CD14-positive monocyte (primary cell): Measurements from ENCODE around the gene PDZD11. TPM values are rescaled to one million over a fixed set of nuclear protein-coding genes. Genes with fewer than 3 reads are reported as not detected.

Experiments
- DNase-seq, 3 donors: peaks; one replicate each; pipeline ENCODE4 v3.0.0-alpha.2; 2011 to 2022
- H2AFZ ChIP-seq: 2 replicates; pipeline ENCODE4 v1.6.0; 2012; ENCODE audit warnings: mild to moderate bottlenecking, low read depth, low read length, inconsistent platforms; ENCODE audit not compliant: insufficient read depth, poor library complexity, severe bottlenecking
- H3K27ac ChIP-seq, 2 donors: 1 replicate in 1 of 2; 2 replicates in 1 of 2; pipeline ENCODE4 v1.5.1; 2012 to 2013; ENCODE audit warnings: low read length in 2 of 2, control low read depth in 1 of 2, inconsistent platforms in 1 of 2, low read depth in 1 of 2, mild to moderate bottlenecking in 1 of 2
- H3K27me3 ChIP-seq, 2 donors: one replicate each; pipeline versions ENCODE4 v1.6.0 to v1.6.1; 2011 to 2013; ENCODE audit warnings: low read length in 2 of 2; ENCODE audit not compliant: control insufficient read depth in 2 of 2, insufficient read depth in 2 of 2
- H3K36me3 ChIP-seq, 2 donors: replicated peaks in 1 of 2; 1 replicate in 1 of 2; 2 replicates in 1 of 2; pipeline versions ENCODE4 v1.5.1 to v1.6.1; 2012 to 2013; ENCODE audit warnings: low read length in 2 of 2, control low read depth in 1 of 2, inconsistent platforms in 1 of 2, mild to moderate bottlenecking in 1 of 2; ENCODE audit not compliant: insufficient read depth in 2 of 2, control insufficient read depth in 1 of 2
- H3K4me1 ChIP-seq, 2 donors: 1 replicate in 1 of 2; 2 replicates in 1 of 2; pipeline versions ENCODE4 v1.5.1 to v1.6.1; 2012 to 2013; ENCODE audit warnings: low read length in 2 of 2, control low read depth in 1 of 2, inconsistent platforms in 1 of 2, mild to moderate bottlenecking in 1 of 2, moderate library complexity in 1 of 2; ENCODE audit not compliant: insufficient read depth in 2 of 2, control insufficient read depth in 1 of 2
- H3K4me2 ChIP-seq: replicated peaks from 2 replicates; pipeline ENCODE3; 2012; ENCODE audit warnings: low read length, moderate library complexity, mild to moderate bottlenecking; ENCODE audit not compliant: poor library complexity, severe bottlenecking; ENCODE audit errors: extremely low read depth
- H3K4me3 ChIP-seq, 3 experiments: fragments of 200-600 bp in 1 of 3; sonication (generic) in 1 of 3; replicated peaks in 1 of 3; 1 replicate in 2 of 3; 2 replicates in 1 of 3; pipeline ENCODE4 v1.5.1; 2011 to 2013; ENCODE audit warnings: low read length in 3 of 3, mild to moderate bottlenecking in 3 of 3, control low read depth in 2 of 3, low read depth in 2 of 3, inconsistent platforms in 1 of 3, moderate library complexity in 1 of 3
- H3K79me2 ChIP-seq: 2 replicates; pipeline ENCODE4 v1.6.0; 2012; ENCODE audit warnings: mild to moderate bottlenecking, control low read depth, inconsistent platforms, low read length, moderate library complexity; ENCODE audit not compliant: insufficient read depth
- H3K9ac ChIP-seq: 2 replicates; pipeline ENCODE4 v1.6.0; 2017; ENCODE audit warnings: low read length, mild to moderate bottlenecking; ENCODE audit not compliant: insufficient read depth, poor library complexity, severe bottlenecking
- H3K9me3 ChIP-seq, 2 donors: replicated peaks in 1 of 2; 1 replicate in 1 of 2; 2 replicates in 1 of 2; pipeline versions ENCODE4 v1.5.1 to v1.6.1; 2012 to 2013; ENCODE audit warnings: low read length in 2 of 2, control low read depth in 1 of 2; ENCODE audit not compliant: control insufficient read depth in 1 of 2, insufficient read depth in 1 of 2
- H4K20me1 ChIP-seq: 2 replicates; pipeline ENCODE4 v1.6.0; 2012; ENCODE audit warnings: mild to moderate bottlenecking, low read length, control low read depth, moderate library complexity; ENCODE audit not compliant: insufficient read depth
- H3K27ac Mint-ChIP-seq, 7 donors: one replicate each; pipeline ENCODE4 v1.8.0; 2020; ENCODE audit warnings: mild to moderate bottlenecking in 7 of 7, mixed read lengths in 7 of 7, moderate library complexity in 6 of 7, inconsistent platforms in 2 of 7
- H3K27me3 Mint-ChIP-seq, 3 donors: one replicate each; pipeline ENCODE4 v1.8.0; 2021 to 2022; ENCODE audit warnings: low read depth in 3 of 3, mild to moderate bottlenecking in 3 of 3, mixed read lengths in 3 of 3, moderate library complexity in 3 of 3, inconsistent platforms in 1 of 3
- H3K36me3 Mint-ChIP-seq, 2 donors: one replicate each; pipeline ENCODE4 v1.8.0; 2020; ENCODE audit warnings: mixed read lengths in 2 of 2, inconsistent platforms in 1 of 2, mild to moderate bottlenecking in 1 of 2
- H3K4me1 Mint-ChIP-seq: one replicate; pipeline ENCODE4 v1.8.0; 2020; ENCODE audit warnings: mild to moderate bottlenecking, mixed read lengths
- H3K4me3 Mint-ChIP-seq, 2 donors: one replicate each; pipeline ENCODE4 v1.8.0; 2020; ENCODE audit warnings: mild to moderate bottlenecking in 2 of 2, mixed read lengths in 2 of 2, moderate library complexity in 1 of 2
- H3K9me3 Mint-ChIP-seq, 7 donors: one replicate each; pipeline ENCODE4 v1.8.0; 2020 to 2022; ENCODE audit warnings: mixed read lengths in 7 of 7, mild to moderate bottlenecking in 6 of 7, moderate library complexity in 6 of 7, inconsistent platforms in 2 of 7
- CTCF ChIP-seq: fragments of 200-600 bp; IDR thresholded peaks from one replicate; pipeline ENCODE4 v1.8.0; 2022; ENCODE audit warnings: antibody characterized with exemption, mild to moderate bottlenecking
- WGBS: methylation state at CpG from one replicate; pipeline ENCODE4 v1.1.5; 2013; ENCODE audit warnings: missing lambda C conversion rate; ENCODE audit not compliant: insufficient coverage; 5-methylcytosine and 5-hydroxymethylcytosine counted together
- intact Hi-C, 2 donors: fragments of 100-400 bp; cut with micrococcal nuclease; formaldehyde crosslinking; loops; one replicate each; pipeline versions ENCODE4 v1.15.0 to v1.15.1; 2023
- polyA plus RNA-seq, 3 donors: library from polyadenylated mRNA; depleted of rRNA in 1 of 3; unstranded in 2 of 3; stranded (reverse) in 1 of 3; fragments of 300-500 nt in 2 of 3; fragments of >200 nt in 1 of 3; fragmentation: Illumina TruSeq in 2 of 3; gene quantifications; 1 replicate in 2 of 3; 2 replicates in 1 of 3; pipeline ENCODE4 v1.2.3, GENCODE V29; 2012 to 2021

Gene PDZD11
- polyA plus RNA-seq, 3 donors: 16.9 to 18.9 (median 17.4) TPM

GRCh38 chrX:70253377-70254062 lies 36.2 kb downstream of the PDZD11 start:
- no peaks in the 10 kb centered on the region for H3K4me1 ChIP-seq
- H3K4me3 ChIP-seq: no peak overlapping the region
- no peak overlapping the region for H3K9ac ChIP-seq
- no peaks in the 10 kb centered on the region for H3K79me2 ChIP-seq
- H3K27me3 Mint-ChIP-seq: peaks cover 0 to 4% (median 2%) of the 10 kb centered on the region in 3 donors
- H3K9me3 ChIP-seq: no peaks in the 10 kb centered on the region
- no peak overlapping the region for H3K27ac Mint-ChIP-seq
- H3K36me3 Mint-ChIP-seq: no peaks in the 10 kb centered on the region
- no peak for DNase-seq
- peaks cover 0 to 2% (median 0%) of the 10 kb centered on the region in 7 donors for H3K9me3 Mint-ChIP-seq
- H3K4me1 Mint-ChIP-seq: no peaks in the 10 kb centered on the region
- no CpG with 5 or more reads among the region's 3 CpGs for WGBS
- H2AFZ ChIP-seq: no peak overlapping the region
- H3K27me3 ChIP-seq: peaks cover 0 to 2% of the 10 kb centered on the region in 2 donors
- H3K4me3 Mint-ChIP-seq: no peak overlapping the region
- no peak for TF ChIP-seq CTCF
- H3K27ac ChIP-seq: no peak overlapping the region
- H3K4me2 ChIP-seq: no peak overlapping the region
- H3K36me3 ChIP-seq: no peaks in the 10 kb centered on the region
- intact Hi-C loops: no loop called here
- H4K20me1 ChIP-seq: no peaks in the 10 kb centered on the region

- no peak for DNase-seq
- Histone ChIP-seq H4K20me1 (no peaks in the 10 kb centered on the region), H3K4me3 (no peak overlapping the region), H3K9me3 (no peaks in the 10 kb centered on the region), H3K4me1 (no peaks in the 10 kb centered on the region), H3K9ac (no peak overlapping the region), H3K4me2 (no peak overlapping the region), H2AFZ (no peak overlapping the region), H3K27me3 (peaks cover 0 to 2% of the 10 kb centered on the region in 2 donors), H3K79me2 (no peaks in the 10 kb centered on the region), H3K36me3 (no peaks in the 10 kb centered on the region), H3K27ac (no peak overlapping the region)
- WGBS: 100% methylated on average over 1 of the region's 2 CpGs
- Mint-ChIP-seq H3K9me3 (peaks cover 0 to 3% (median 0%) of the 10 kb centered on the region in 7 donors), H3K27ac (no peak overlapping the region), H3K4me3 (no peak overlapping the region), H3K27me3 (peaks cover 0 to 4% (median 2%) of the 10 kb centered on the region in 3 donors), H3K36me3 (no peaks in the 10 kb centered on the region), H3K4me1 (no peaks in the 10 kb centered on the region)
- TF ChIP-seq CTCF: no peak
- intact Hi-C loops: no loop called here
These were observed 37.2 kb downstream of the PDZD11 start for GRCh38 chrX:70252491-70252890.
